IMR-90 (cell line): Measurements from ENCODE around the gene SLC37A1. TPM values are rescaled to one million over a fixed set of nuclear protein-coding genes. Genes with fewer than 3 reads are reported as not detected.

Source experiments
- ATAC-seq: fragments of 200-7000 bp; cut with Tn5 transposase; 2 replicates; pipeline ENCODE4 v1.9.1; 2020; ENCODE audit warnings: low read depth, mild to moderate bottlenecking, moderate library complexity
- BruUV-seq: library from RNA; stranded (reverse); fragments of 400-500 nt; replicated peaks from 2 replicates; lab custom pipeline; 2021; lab: Mats Ljungman, UMichigan
- CTCF ChIA-PET: fragments of 300-600 bp; formaldehyde crosslinking; extraction: SDS; loops from one replicate; lab custom pipeline; 2021; ENCODE audit warnings: antibody characterized with exemption; lab: Yijun Ruan, JAX
- POLR2A ChIA-PET: fragments of 300-600 bp; sonication (Branson Sonifier 250); formaldehyde crosslinking; loops from one replicate; lab custom pipeline; 2022; ENCODE audit warnings: antibody characterized with exemption; ENCODE audit not compliant: unreplicated experiment; lab: Charles Lee
- DNase-seq: peaks from one replicate; pipeline ENCODE4 v3.0.0; 2013
- H2AFZ ChIP-seq: replicated peaks from 2 replicates; pipeline ENCODE3; 2013; ENCODE audit warnings: low read length, mild to moderate bottlenecking; ENCODE audit not compliant: poor library complexity
- H2AK5ac ChIP-seq: 2 replicates; pipeline ENCODE4 v1.6.1; 2013; ENCODE audit warnings: low read depth, low read length, inconsistent platforms
- H2AK9ac ChIP-seq: replicated peaks from 2 replicates; pipeline ENCODE3; 2013; ENCODE audit warnings: mild to moderate bottlenecking, low read depth, low read length, moderate library complexity; ENCODE audit not compliant: poor library complexity
- H2BK120ac ChIP-seq: 2 replicates; pipeline ENCODE4 v1.6.1; 2013; ENCODE audit warnings: low read depth, low read length, inconsistent platforms
- H2BK15ac ChIP-seq: 3 replicates; pipeline ENCODE4 v1.6.1; 2013; ENCODE audit warnings: low read depth, low read length, inconsistent platforms
- H2BK20ac ChIP-seq: 2 replicates; pipeline ENCODE4 v1.6.1; 2013; ENCODE audit warnings: low read depth, mild to moderate bottlenecking, inconsistent platforms, low read length, moderate library complexity
- H2BK5ac ChIP-seq: 2 replicates; pipeline ENCODE4 v1.6.1; 2013; ENCODE audit warnings: mild to moderate bottlenecking, low read depth, low read length, inconsistent platforms; ENCODE audit not compliant: poor library complexity, severe bottlenecking
- H3K14ac ChIP-seq: replicated peaks from 2 replicates; pipeline ENCODE4 v1.6.1; 2013; ENCODE audit warnings: low read depth, low read length, inconsistent platforms
- H3K18ac ChIP-seq: 2 replicates; pipeline ENCODE4 v1.6.1; 2013; ENCODE audit warnings: low read depth, low read length, control low read depth
- H3K23ac ChIP-seq: 2 replicates; pipeline ENCODE4 v1.6.1; 2013; ENCODE audit warnings: low read depth, low read length, inconsistent platforms
- H3K27ac ChIP-seq: 2 replicates; pipeline ENCODE4 v1.5.1; 2013; ENCODE audit warnings: mild to moderate bottlenecking, control low read depth, low read length; ENCODE audit not compliant: insufficient read depth
- H3K27me3 ChIP-seq: 2 replicates; pipeline ENCODE4 v1.6.1; 2013; ENCODE audit warnings: low read length; ENCODE audit not compliant: control insufficient read depth, insufficient read depth
- H3K36me3 ChIP-seq: 2 replicates; pipeline ENCODE4 v1.6.1; 2013; ENCODE audit warnings: low read length, mixed read lengths; ENCODE audit not compliant: control insufficient read depth, insufficient read depth
- H3K4ac ChIP-seq: 2 replicates; pipeline ENCODE4 v1.6.1; 2013; ENCODE audit warnings: low read depth, low read length, inconsistent platforms
- H3K4me1 ChIP-seq: 2 replicates; pipeline ENCODE4 v1.6.1; 2013; ENCODE audit warnings: low read length, mixed read lengths; ENCODE audit not compliant: control insufficient read depth, insufficient read depth
- H3K4me2 ChIP-seq: 2 replicates; pipeline ENCODE4 v1.6.1; 2013; ENCODE audit warnings: low read depth, mild to moderate bottlenecking, control low read depth, low read length, moderate library complexity
- H3K4me3 ChIP-seq: 2 replicates; pipeline ENCODE4 v1.5.1; 2013; ENCODE audit warnings: low read depth, mild to moderate bottlenecking, control low read depth, low read length, moderate library complexity; ENCODE audit not compliant: insufficient read depth
- H3K56ac ChIP-seq: 2 replicates; pipeline ENCODE4 v1.6.1; 2013; ENCODE audit warnings: low read length, inconsistent platforms; ENCODE audit not compliant: insufficient read depth; ENCODE audit errors: extremely low read depth
- H3K79me1 ChIP-seq, 2 experiments: 2 replicates each; pipeline ENCODE4 v1.6.1; 2013; ENCODE audit warnings: low read length in 2 of 2, inconsistent platforms in 1 of 2, low read depth in 1 of 2
- H3K9ac ChIP-seq: 2 replicates; pipeline ENCODE4 v1.6.1; 2013; ENCODE audit warnings: low read depth, low read length, control low read depth
- H3K9me1 ChIP-seq: 2 replicates; pipeline ENCODE4 v1.6.1; 2013; ENCODE audit warnings: low read length, inconsistent platforms; ENCODE audit not compliant: insufficient read depth
- H3K9me3 ChIP-seq: 2 replicates; pipeline ENCODE4 v1.6.1; 2013; ENCODE audit warnings: low read length; ENCODE audit not compliant: control insufficient read depth, insufficient read depth
- H4K20me1 ChIP-seq: 2 replicates; pipeline ENCODE4 v1.6.1; 2013; ENCODE audit warnings: low read length, inconsistent platforms; ENCODE audit not compliant: insufficient read depth
- H4K5ac ChIP-seq: 2 replicates; pipeline ENCODE4 v1.6.1; 2013; ENCODE audit warnings: mild to moderate bottlenecking, low read depth, low read length, control low read depth
- H4K8ac ChIP-seq, 2 experiments: 2 replicates each; pipeline ENCODE4 v1.6.1; 2013; ENCODE audit warnings: low read depth in 2 of 2, low read length in 2 of 2, control low read depth in 1 of 2, inconsistent platforms in 1 of 2
- H4K91ac ChIP-seq: 2 replicates; pipeline ENCODE4 v1.6.1; 2013; ENCODE audit warnings: low read depth, low read length, inconsistent platforms; ENCODE audit not compliant: insufficient read depth
- RCOR1 ChIP-seq: IDR thresholded peaks from 2 replicates; pipeline ENCODE4 v1.6.1; 2012; ENCODE audit warnings: mild to moderate bottlenecking, low read length, improper control_type of control experiment; ENCODE audit not compliant: insufficient replicate concordance
- RFX5 ChIP-seq: IDR thresholded peaks from 2 replicates; pipeline ENCODE4 v1.8.0; 2012; ENCODE audit warnings: low read depth, mild to moderate bottlenecking, low read length, moderate library complexity
- WGBS, 2 experiments: methylation state at CpG; one replicate each; pipeline versions ENCODE4 v1.1.5 to v1.1.7; 2013; ENCODE audit warnings: missing lambda C conversion rate in 2 of 2; ENCODE audit not compliant: insufficient read length in 1 of 2; ENCODE audit errors: extremely low coverage in 2 of 2; 5-methylcytosine and 5-hydroxymethylcytosine counted together
- dilution Hi-C: fragments of 300-500 bp; cut with HindIII; formaldehyde crosslinking; loops from one replicate; pipeline ENCODE4 v1.14.3; 2018; ENCODE audit warnings: low sequenced_read_pairs; ENCODE audit not compliant: unreplicated experiment
- in situ Hi-C: fragments of 300-500 bp; cut with MboI; formaldehyde crosslinking; loops from 3 replicates; pipeline ENCODE4 v1.14.3; 2019; ENCODE audit warnings: low sequenced_read_pairs, inconsistent platforms, mixed read lengths
- intact Hi-C: fragments of 100-400 bp; cut with micrococcal nuclease; formaldehyde crosslinking; loops from 2 replicates; pipeline ENCODE4 v1.10.0; 2022
- polyA plus RNA-seq, 3 experiments: library from polyadenylated mRNA; depleted of rRNA; stranded (reverse); fragments of >200 nt; gene quantifications; 2 replicates each; pipeline ENCODE4 v1.2.3, GENCODE V29; 2012; ENCODE audit warnings: low replicate concordance in 1 of 3
- total RNA-seq: library from RNA; depleted of rRNA; stranded (reverse); fragments of >200 nt; gene quantifications from 2 replicates; pipeline ENCODE4 v1.2.3, GENCODE V29; 2012
- TF ChIP-seq, protein P1 (sequence below): fragments of 150-350 bp; IDR thresholded peaks from 2 replicates; pipeline ENCODE4 v1.6.1; 2017; ENCODE audit warnings: mild to moderate bottlenecking, antibody characterized with exemption, low read length, low read depth

SLC37A1 gene
- total and polyA plus RNA-seq, 2 of the 4 experiments (the other 2 are of a cell fraction): 0.36 to 0.48 TPM

DNA sequence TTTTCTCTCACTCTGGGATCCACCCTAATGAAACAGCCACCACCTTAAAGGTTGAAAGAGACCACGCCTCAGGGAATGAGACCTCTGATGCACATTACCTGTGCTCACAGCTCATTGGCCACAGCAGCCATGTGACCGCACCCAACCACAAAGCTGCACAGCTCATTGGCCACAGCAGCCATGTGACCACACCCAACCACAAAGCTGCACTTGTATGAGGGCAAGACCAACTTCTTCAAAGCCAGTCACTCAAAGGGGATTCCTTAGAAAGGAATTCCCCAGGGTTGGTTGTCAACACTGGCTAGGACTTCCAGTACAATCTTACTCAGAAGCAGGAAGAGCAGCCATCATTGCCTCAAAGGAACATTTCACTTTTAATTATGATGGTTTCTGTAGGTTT lies 96.2 kb downstream of the SLC37A1 start:
- no peaks in the 10 kb centered on the region for H3K36me3 ChIP-seq
- no peak overlapping the region for H2AFZ ChIP-seq
- no peak overlapping the region for H4K5ac ChIP-seq
- 86% methylated on average over 1 of the region's 2 CpGs; no CpG with 5 or more reads in 1 of the 2 experiments for WGBS, 2 experiments
- no peak overlapping the region for H3K4me3 ChIP-seq
- H2BK5ac ChIP-seq: no peak overlapping the region
- H3K23ac ChIP-seq: no peak overlapping the region
- in situ Hi-C loops (loop anchor here (5.0 kb wide), 1 partner anchor 217 kb away; no protein-coding TSS in a partner anchor), dilution Hi-C loops (no loop called here), intact Hi-C loops (no loop called here)
- H3K27me3 ChIP-seq: peaks cover 3% of the 10 kb centered on the region; the same call in 1 of the 2 replicates
- no peak overlapping the region for H2BK120ac ChIP-seq
- H4K20me1 ChIP-seq: no peaks in the 10 kb centered on the region
- ChIA-PET POLR2A (no interaction called here), CTCF (no interaction called here)
- H2AK5ac ChIP-seq: no peak overlapping the region
- peaks cover 10% of the 10 kb centered on the region for H3K9me3 ChIP-seq
- H3K14ac ChIP-seq: no peak overlapping the region
- H3K4me2 ChIP-seq: no peak overlapping the region
- no peak for ATAC-seq
- H3K27ac ChIP-seq: no peak overlapping the region
- H4K8ac ChIP-seq: no peak overlapping the region
- no peak overlapping the region for H2BK20ac ChIP-seq
- DNase-seq: no peak
- H3K4ac ChIP-seq: no peak overlapping the region
- H2AK9ac ChIP-seq: no peak overlapping the region
- H4K91ac ChIP-seq: no peak overlapping the region
- H3K9ac ChIP-seq: no peak overlapping the region
- TF ChIP-seq, protein P1, sequence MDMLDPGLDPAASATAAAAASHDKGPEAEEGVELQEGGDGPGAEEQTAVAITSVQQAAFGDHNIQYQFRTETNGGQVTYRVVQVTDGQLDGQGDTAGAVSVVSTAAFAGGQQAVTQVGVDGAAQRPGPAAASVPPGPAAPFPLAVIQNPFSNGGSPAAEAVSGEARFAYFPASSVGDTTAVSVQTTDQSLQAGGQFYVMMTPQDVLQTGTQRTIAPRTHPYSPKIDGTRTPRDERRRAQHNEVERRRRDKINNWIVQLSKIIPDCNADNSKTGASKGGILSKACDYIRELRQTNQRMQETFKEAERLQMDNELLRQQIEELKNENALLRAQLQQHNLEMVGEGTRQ: peak; percentile 76
- TF ChIP-seq RFX5 (no peak), RCOR1 (no peak)
- no peaks in the 10 kb centered on the region for H3K9me1 ChIP-seq
- BruUV-seq: no TSS peak
- H3K79me1 ChIP-seq: no peaks in the 10 kb centered on the region
- no peak overlapping the region for H3K56ac ChIP-seq
- H3K4me1 ChIP-seq: no peaks in the 10 kb centered on the region
- H3K18ac ChIP-seq: no peak overlapping the region
- no peak overlapping the region for H2BK15ac ChIP-seq
